K562 (cell line): ENCODE data around the gene STPG4. TPM values are rescaled to one million over a fixed set of nuclear protein-coding genes. Genes with fewer than 3 reads are reported as not detected.

Source experiments
- BDP1 ChIP-seq: IDR thresholded peaks from 3 replicates; pipeline ENCODE4 v1.6.1; 2011; ENCODE audit not compliant: insufficient read length, insufficient read depth
- CBFA2T3 ChIP-seq: fragments of 450-650 bp; IDR thresholded peaks from 2 replicates; pipeline ENCODE4 v1.6.1; 2017
- CHCHD3 ChIP-seq: fragments of 250-450 bp; sonication (Bioruptor Pico); IDR thresholded peaks from 2 replicates; pipeline ENCODE4 v2.1.2; 2022; ENCODE audit warnings: mild to moderate bottlenecking
- ETV1 ChIP-seq: fragments of 450-650 bp; conservative IDR thresholded peaks from 2 replicates; pipeline ENCODE4 v1.6.1; 2016; ENCODE audit warnings: missing genetic modification characterization, control low read depth, low read depth, missing compliant biosample characterization
- FOXM1 ChIP-seq, 2 experiments: fragments of 450-650 bp in 1 of 2; sonication (generic) in 1 of 2; formaldehyde crosslinking in 1 of 2; IDR thresholded peaks; 2 replicates each; pipeline versions ENCODE4 v1.6.1 to v1.9.0; 2017 to 2022; ENCODE audit warnings: low read depth in 2 of 2, mild to moderate bottlenecking in 2 of 2, missing genetic modification reagents in 1 of 2, moderate library complexity in 1 of 2
- GABPA ChIP-seq: fragments of 200-800 bp; sonication (Bioruptor generic); conservative IDR thresholded peaks from 2 replicates; pipeline ENCODE4 v1.6.1; 2016; ENCODE audit warnings: low read depth, missing genetic modification characterization, missing compliant biosample characterization
- ILF3 ChIP-seq: fragments of 450-650 bp; IDR thresholded peaks from 2 replicates; pipeline ENCODE4 v1.6.1; 2018; ENCODE audit warnings: antibody characterized with exemption, mild to moderate bottlenecking, moderate library complexity, borderline replicate concordance
- LCOR ChIP-seq: sonication (generic); formaldehyde crosslinking; IDR thresholded peaks from 2 replicates; pipeline ENCODE4 v1.8.0; 2022; ENCODE audit warnings: mild to moderate bottlenecking, missing genetic modification reagents
- MTA3 ChIP-seq: fragments of 450-650 bp; formaldehyde crosslinking; IDR thresholded peaks from 2 replicates; pipeline ENCODE4 v1.6.1; 2017; ENCODE audit warnings: mild to moderate bottlenecking, borderline replicate concordance
- POU5F1 ChIP-seq: fragments of 150-350 bp; IDR thresholded peaks from 2 replicates; pipeline ENCODE4 v1.6.1; 2014; ENCODE audit warnings: borderline replicate concordance, low read length, low read depth, mild to moderate bottlenecking; ENCODE audit not compliant: partially characterized antibody
- RBM14 ChIP-seq: fragments of 200-400 bp; formaldehyde crosslinking; IDR thresholded peaks from 2 replicates; pipeline ENCODE4 v1.6.1; 2018; ENCODE audit warnings: low read depth, mild to moderate bottlenecking, low read length, moderate library complexity, borderline replicate concordance; ENCODE audit not compliant: insufficient read depth
- SAP30 ChIP-seq: fragments of 200-600 bp; sonication (generic); IDR thresholded peaks from 2 replicates; pipeline ENCODE4 v1.6.1; 2012; ENCODE audit warnings: borderline replicate concordance, low read depth, mild to moderate bottlenecking, moderate library complexity, low read length, control low read depth, inconsistent platforms; ENCODE audit not compliant: insufficient read depth, poor library complexity, severe bottlenecking
- SREBF2 ChIP-seq: sonication (generic); formaldehyde crosslinking; IDR thresholded peaks from 2 replicates; pipeline ENCODE4 v1.4.0; 2020; ENCODE audit warnings: mild to moderate bottlenecking, missing genetic modification reagents
- ZKSCAN8 ChIP-seq: fragments of 200-800 bp; sonication (Bioruptor generic); IDR thresholded peaks from 2 replicates; pipeline ENCODE4 v1.6.1; 2016; ENCODE audit warnings: missing genetic modification characterization, missing compliant biosample characterization
- polyA plus RNA-seq, 8 experiments: library from polyadenylated mRNA; depleted of rRNA in 4 of 8; stranded (reverse) in 5 of 8; unstranded in 3 of 8; fragments of >200 nt; fragmentation: Nextera tagmentation in 2 of 8; fragmentation: Illumina TruSeq in 1 of 8; extraction: Ambion mirVana in 2 of 8; extraction: Trizol in 1 of 8; gene quantifications; 2 replicates each; pipeline versions ENCODE4 v1.2.1 to v1.2.3, GENCODE V29; 2011 to 2014; ENCODE audit warnings: inconsistent platforms in 1 of 8, missing spikeins in 1 of 8
- total RNA-seq, 7 experiments: library from RNA; depleted of rRNA in 6 of 7; stranded (reverse); fragments of >200 nt in 6 of 7; fragmentation: Illumina TruSeq in 2 of 7; extraction: Trizol in 2 of 7; gene quantifications; 2 replicates each; pipeline versions ENCODE4 v1.2.1 to v1.2.3, GENCODE V29; 2011 to 2021; ENCODE audit warnings: low replicate concordance in 1 of 7
- TF ChIP-seq, protein P1 (sequence below): fragments of 250-450 bp; sonication (Bioruptor Pico); IDR thresholded peaks from 2 replicates; pipeline ENCODE4 v1.5.0; 2020; ENCODE audit warnings: mild to moderate bottlenecking
- TF ChIP-seq, protein P2 (sequence below): sonication (generic); formaldehyde crosslinking; IDR thresholded peaks from 2 replicates; pipeline ENCODE4 v1.8.1; 2023; ENCODE audit warnings: mild to moderate bottlenecking, missing genetic modification reagents
- TF ChIP-seq, protein P3 (sequence below): fragments of 450-650 bp; IDR thresholded peaks from 2 replicates; pipeline ENCODE4 v1.6.1; 2016
- TF ChIP-seq, protein P4 (sequence below): sonication (generic); formaldehyde crosslinking; IDR thresholded peaks from 2 replicates; pipeline ENCODE4 v1.8.0; 2022; ENCODE audit warnings: mild to moderate bottlenecking, missing genetic modification reagents, borderline replicate concordance
- TF ChIP-seq, protein P5 (sequence below): sonication (generic); formaldehyde crosslinking; IDR thresholded peaks from 2 replicates; pipeline ENCODE4 v1.8.0; 2022; ENCODE audit warnings: mild to moderate bottlenecking, missing genetic modification reagents

Gene STPG4
- total and polyA plus RNA-seq, 9 of the 15 experiments (the other 6 are each of a cell fraction or from before 2014, with no cell fraction given), result 0.10 to 0.68 (median 0.22) TPM; not detected in 6

DNA sequence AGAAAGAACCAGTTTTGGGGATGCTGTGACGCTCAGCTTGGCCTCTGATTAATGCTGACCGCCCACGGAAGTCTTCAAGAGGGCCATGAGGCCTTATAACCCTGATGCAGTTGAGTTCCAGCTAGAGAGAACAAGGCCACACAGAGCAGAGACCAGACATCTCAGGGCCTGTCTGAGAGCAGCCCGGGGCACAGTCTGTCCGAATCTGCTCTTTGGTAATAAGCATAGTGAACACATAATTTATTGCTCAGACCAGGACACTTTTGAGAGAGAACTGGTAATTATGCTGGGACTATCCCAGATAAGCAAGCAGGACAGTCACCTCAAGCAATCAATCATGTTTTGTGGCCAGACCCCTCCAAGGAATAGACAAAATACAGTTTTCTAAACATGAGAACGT, 68.5 kb downstream of the STPG4 start (continued):
- no peak for TF ChIP-seq SAP30
- TF ChIP-seq, protein P1, sequence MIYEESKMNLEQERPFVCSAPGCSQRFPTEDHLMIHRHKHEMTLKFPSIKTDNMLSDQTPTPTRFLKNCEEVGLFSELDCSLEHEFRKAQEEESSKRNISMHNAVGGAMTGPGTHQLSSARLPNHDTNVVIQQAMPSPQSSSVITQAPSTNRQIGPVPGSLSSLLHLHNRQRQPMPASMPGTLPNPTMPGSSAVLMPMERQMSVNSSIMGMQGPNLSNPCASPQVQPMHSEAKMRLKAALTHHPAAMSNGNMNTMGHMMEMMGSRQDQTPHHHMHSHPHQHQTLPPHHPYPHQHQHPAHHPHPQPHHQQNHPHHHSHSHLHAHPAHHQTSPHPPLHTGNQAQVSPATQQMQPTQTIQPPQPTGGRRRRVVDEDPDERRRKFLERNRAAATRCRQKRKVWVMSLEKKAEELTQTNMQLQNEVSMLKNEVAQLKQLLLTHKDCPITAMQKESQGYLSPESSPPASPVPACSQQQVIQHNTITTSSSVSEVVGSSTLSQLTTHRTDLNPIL (CRISPR knock-in tag), result no peak
- no peak for TF ChIP-seq FOXM1 (IDR thresholded peaks at IDR 0.05; ENCODE audit: low read depth)
- no peak for TF ChIP-seq FOXM1 (CRISPR knock-in tag; IDR thresholded peaks at IDR 0.05; ENCODE audit: low read depth)
- TF ChIP-seq LCOR (CRISPR knock-in tag), result no peak
- no peak for TF ChIP-seq GABPA (tag)
- no peak for TF ChIP-seq ETV1 (tag)
- TF ChIP-seq, protein P2, sequence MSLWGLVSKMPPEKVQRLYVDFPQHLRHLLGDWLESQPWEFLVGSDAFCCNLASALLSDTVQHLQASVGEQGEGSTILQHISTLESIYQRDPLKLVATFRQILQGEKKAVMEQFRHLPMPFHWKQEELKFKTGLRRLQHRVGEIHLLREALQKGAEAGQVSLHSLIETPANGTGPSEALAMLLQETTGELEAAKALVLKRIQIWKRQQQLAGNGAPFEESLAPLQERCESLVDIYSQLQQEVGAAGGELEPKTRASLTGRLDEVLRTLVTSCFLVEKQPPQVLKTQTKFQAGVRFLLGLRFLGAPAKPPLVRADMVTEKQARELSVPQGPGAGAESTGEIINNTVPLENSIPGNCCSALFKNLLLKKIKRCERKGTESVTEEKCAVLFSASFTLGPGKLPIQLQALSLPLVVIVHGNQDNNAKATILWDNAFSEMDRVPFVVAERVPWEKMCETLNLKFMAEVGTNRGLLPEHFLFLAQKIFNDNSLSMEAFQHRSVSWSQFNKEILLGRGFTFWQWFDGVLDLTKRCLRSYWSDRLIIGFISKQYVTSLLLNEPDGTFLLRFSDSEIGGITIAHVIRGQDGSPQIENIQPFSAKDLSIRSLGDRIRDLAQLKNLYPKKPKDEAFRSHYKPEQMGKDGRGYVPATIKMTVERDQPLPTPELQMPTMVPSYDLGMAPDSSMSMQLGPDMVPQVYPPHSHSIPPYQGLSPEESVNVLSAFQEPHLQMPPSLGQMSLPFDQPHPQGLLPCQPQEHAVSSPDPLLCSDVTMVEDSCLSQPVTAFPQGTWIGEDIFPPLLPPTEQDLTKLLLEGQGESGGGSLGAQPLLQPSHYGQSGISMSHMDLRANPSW (CRISPR knock-in tag), result no peak
- no peak for TF ChIP-seq MTA3
- TF ChIP-seq RBM14, result no peak
- no peak for TF ChIP-seq BDP1
- no peak for TF ChIP-seq CHCHD3
- TF ChIP-seq, protein P3, sequence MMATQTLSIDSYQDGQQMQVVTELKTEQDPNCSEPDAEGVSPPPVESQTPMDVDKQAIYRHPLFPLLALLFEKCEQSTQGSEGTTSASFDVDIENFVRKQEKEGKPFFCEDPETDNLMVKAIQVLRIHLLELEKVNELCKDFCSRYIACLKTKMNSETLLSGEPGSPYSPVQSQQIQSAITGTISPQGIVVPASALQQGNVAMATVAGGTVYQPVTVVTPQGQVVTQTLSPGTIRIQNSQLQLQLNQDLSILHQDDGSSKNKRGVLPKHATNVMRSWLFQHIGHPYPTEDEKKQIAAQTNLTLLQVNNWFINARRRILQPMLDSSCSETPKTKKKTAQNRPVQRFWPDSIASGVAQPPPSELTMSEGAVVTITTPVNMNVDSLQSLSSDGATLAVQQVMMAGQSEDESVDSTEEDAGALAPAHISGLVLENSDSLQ, result peak; percentile 78
- TF ChIP-seq, protein P4, sequence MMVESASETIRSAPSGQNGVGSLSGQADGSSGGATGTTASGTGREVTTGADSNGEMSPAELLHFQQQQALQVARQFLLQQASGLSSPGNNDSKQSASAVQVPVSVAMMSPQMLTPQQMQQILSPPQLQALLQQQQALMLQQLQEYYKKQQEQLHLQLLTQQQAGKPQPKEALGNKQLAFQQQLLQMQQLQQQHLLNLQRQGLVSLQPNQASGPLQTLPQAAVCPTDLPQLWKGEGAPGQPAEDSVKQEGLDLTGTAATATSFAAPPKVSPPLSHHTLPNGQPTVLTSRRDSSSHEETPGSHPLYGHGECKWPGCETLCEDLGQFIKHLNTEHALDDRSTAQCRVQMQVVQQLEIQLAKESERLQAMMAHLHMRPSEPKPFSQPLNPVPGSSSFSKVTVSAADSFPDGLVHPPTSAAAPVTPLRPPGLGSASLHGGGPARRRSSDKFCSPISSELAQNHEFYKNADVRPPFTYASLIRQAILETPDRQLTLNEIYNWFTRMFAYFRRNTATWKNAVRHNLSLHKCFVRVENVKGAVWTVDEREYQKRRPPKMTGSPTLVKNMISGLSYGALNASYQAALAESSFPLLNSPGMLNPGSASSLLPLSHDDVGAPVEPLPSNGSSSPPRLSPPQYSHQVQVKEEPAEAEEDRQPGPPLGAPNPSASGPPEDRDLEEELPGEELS (CRISPR knock-in tag), result no peak
- 0 out of 2 replicates have a peak, but pooled peaks have one; percentile 25 for TF ChIP-seq CBFA2T3
- TF ChIP-seq ZKSCAN8 (CRISPR knock-in tag), result no peak
- no peak for TF ChIP-seq ILF3
- no peak for TF ChIP-seq SREBF2 (CRISPR knock-in tag)
- no peak for TF ChIP-seq POU5F1
- TF ChIP-seq, protein P5, sequence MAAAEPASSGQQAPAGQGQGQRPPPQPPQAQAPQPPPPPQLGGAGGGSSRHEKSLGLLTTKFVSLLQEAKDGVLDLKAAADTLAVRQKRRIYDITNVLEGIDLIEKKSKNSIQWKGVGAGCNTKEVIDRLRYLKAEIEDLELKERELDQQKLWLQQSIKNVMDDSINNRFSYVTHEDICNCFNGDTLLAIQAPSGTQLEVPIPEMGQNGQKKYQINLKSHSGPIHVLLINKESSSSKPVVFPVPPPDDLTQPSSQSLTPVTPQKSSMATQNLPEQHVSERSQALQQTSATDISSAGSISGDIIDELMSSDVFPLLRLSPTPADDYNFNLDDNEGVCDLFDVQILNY, result no peak
